SK-N-SH (cell line): ENCODE measurements around the gene ARHGAP36. TPM values are rescaled to one million over a fixed set of nuclear protein-coding genes. Genes with fewer than 3 reads are reported as not detected.

ENCODE experiments used
- CTCF ChIA-PET: fragments of 300-600, 350-600 bp; formaldehyde crosslinking; extraction: SDS; loops from one replicate; lab custom pipeline; 2021; lab: Yijun Ruan, JAX
- POLR2A ChIA-PET: fragments of 350-600 bp; sonication (Branson Sonifier 250); formaldehyde crosslinking; extraction: SDS; loops from one replicate; lab custom pipeline; 2020; ENCODE audit warnings: antibody characterized with exemption, inconsistent platforms; lab: Yijun Ruan, JAX
- DNase-seq: peaks from one replicate; pipeline ENCODE4 v3.0.0; 2012
- H2AFZ ChIP-seq: fragments of 200-600 bp; sonication (generic); 2 replicates; pipeline ENCODE4 v1.8.1; 2016; ENCODE audit warnings: antibody characterized with exemption, mild to moderate bottlenecking, low read depth
- H3F3A ChIP-seq: fragments of 200-600 bp; sonication (generic); replicated peaks from 2 replicates; pipeline ENCODE3; 2016; ENCODE audit warnings: antibody characterized with exemption, mild to moderate bottlenecking; ENCODE audit not compliant: insufficient read depth
- H3K27ac ChIP-seq, 2 experiments: fragments of 200-500 bp in 1 of 2; fragments of 200-600 bp in 1 of 2; sonication (Bioruptor generic) in 1 of 2; sonication (generic), shearing (Covaris generic) in 1 of 2; 2 replicates each; pipeline versions ENCODE4 v1.5.1 to v1.6.1; 2014 to 2016; ENCODE audit warnings: low read depth in 2 of 2, inconsistent platforms in 1 of 2, low read length in 1 of 2, mild to moderate bottlenecking in 1 of 2, mixed read lengths in 1 of 2
- H3K27me3 ChIP-seq: fragments of 200-600 bp; sonication (generic), shearing (Covaris generic); 2 replicates; pipeline ENCODE4 v1.6.1; 2016; ENCODE audit warnings: mixed run types; ENCODE audit not compliant: insufficient read depth
- H3K36me3 ChIP-seq, 2 experiments: fragments of 200-500 bp in 1 of 2; fragments of 200-600 bp in 1 of 2; sonication (Bioruptor generic) in 1 of 2; sonication (generic) in 1 of 2; replicated peaks in 1 of 2; 2 replicates each; pipeline versions ENCODE3 to v1.5.1; 2014 to 2016; ENCODE audit warnings: low read length in 1 of 2, mild to moderate bottlenecking in 1 of 2; ENCODE audit not compliant: insufficient read depth in 2 of 2, control insufficient read depth in 1 of 2
- H3K4me1 ChIP-seq, 2 experiments: fragments of 200-500 bp in 1 of 2; fragments of 200-600 bp in 1 of 2; sonication (Bioruptor generic) in 1 of 2; sonication (generic), shearing (Covaris generic) in 1 of 2; 2 replicates each; pipeline versions ENCODE4 v1.5.1 to v1.6.1; 2014 to 2016; ENCODE audit warnings: low read depth in 1 of 2, low read length in 1 of 2, mixed run types in 1 of 2; ENCODE audit not compliant: insufficient read depth in 2 of 2, control insufficient read depth in 1 of 2
- H3K4me2 ChIP-seq: fragments of 200-600 bp; sonication (generic), shearing (Covaris generic); 2 replicates; pipeline ENCODE4 v1.6.1; 2017; ENCODE audit warnings: mixed run types
- H3K4me3 ChIP-seq, 2 experiments: fragments of 200-500 bp in 1 of 2; fragments of 200-600 bp in 1 of 2; sonication (Bioruptor generic) in 1 of 2; sonication (generic), shearing (Covaris generic) in 1 of 2; 2 replicates each; pipeline versions ENCODE4 v1.5.1 to v1.8.1; 2014 to 2016; ENCODE audit warnings: low read depth in 2 of 2, inconsistent platforms in 1 of 2, low read length in 1 of 2, mild to moderate bottlenecking in 1 of 2, mixed read lengths in 1 of 2, moderate library complexity in 1 of 2
- H3K79me2 ChIP-seq: fragments of 200-600 bp; sonication (generic); 2 replicates; pipeline ENCODE4 v1.8.1; 2017; ENCODE audit warnings: mild to moderate bottlenecking; ENCODE audit not compliant: insufficient read depth
- H3K9ac ChIP-seq: fragments of 200-600 bp; sonication (generic); 2 replicates; pipeline ENCODE4 v1.6.1; 2017; ENCODE audit warnings: mixed run types
- H3K9me2 ChIP-seq: fragments of 200-600 bp; sonication (generic); 2 replicates; pipeline ENCODE4 v1.6.1; 2017; ENCODE audit warnings: mixed run types
- H3K9me3 ChIP-seq: fragments of 200-600 bp; sonication (generic); 2 replicates; pipeline ENCODE4 v1.6.1; 2017; ENCODE audit warnings: mixed run types, mild to moderate bottlenecking, moderate library complexity
- H4K20me1 ChIP-seq: fragments of 200-600 bp; sonication (generic); 2 replicates; pipeline ENCODE4 v1.6.1; 2017; ENCODE audit warnings: mild to moderate bottlenecking, mixed run types; ENCODE audit not compliant: insufficient read depth
- RAD21 ChIP-seq: IDR thresholded peaks from 2 replicates; pipeline ENCODE4 v1.6.1; 2012; ENCODE audit warnings: mild to moderate bottlenecking, low read length
- REST ChIP-seq: IDR thresholded peaks from 2 replicates; pipeline ENCODE4 v1.6.1; 2012; ENCODE audit warnings: mild to moderate bottlenecking, low read depth, low read length, moderate library complexity
- RFX5 ChIP-seq: IDR thresholded peaks from 2 replicates; pipeline ENCODE4 v1.6.1; 2012; ENCODE audit warnings: mild to moderate bottlenecking, improper control_type of control experiment, low read length
- TEAD4 ChIP-seq: IDR thresholded peaks from 2 replicates; pipeline ENCODE4 v1.4.0; 2012; ENCODE audit warnings: mild to moderate bottlenecking, borderline replicate concordance; ENCODE audit not compliant: insufficient read depth
- WGBS: methylation state at CpG from one replicate; pipeline ENCODE4 v1.1.6; 2017; ENCODE audit warnings: low lambda C conversion rate; 5-methylcytosine and 5-hydroxymethylcytosine counted together
- polyA plus RNA-seq, 3 experiments: library from polyadenylated mRNA; depleted of rRNA; stranded (reverse); fragments of >200 nt; gene quantifications; 2 replicates each; pipeline ENCODE4 v1.2.3, GENCODE V29; 2012
- TF ChIP-seq, protein P1 (sequence below): fragments of 200-600 bp; sonication (generic); IDR thresholded peaks from 2 replicates; pipeline ENCODE4 v1.6.1; 2017; ENCODE audit warnings: antibody characterized with exemption, mild to moderate bottlenecking, moderate library complexity

Gene ARHGAP36
- polyA plus RNA-seq, 1 of the 3 experiments (the other 2 are of a cell fraction): 0.23 TPM

DNA sequence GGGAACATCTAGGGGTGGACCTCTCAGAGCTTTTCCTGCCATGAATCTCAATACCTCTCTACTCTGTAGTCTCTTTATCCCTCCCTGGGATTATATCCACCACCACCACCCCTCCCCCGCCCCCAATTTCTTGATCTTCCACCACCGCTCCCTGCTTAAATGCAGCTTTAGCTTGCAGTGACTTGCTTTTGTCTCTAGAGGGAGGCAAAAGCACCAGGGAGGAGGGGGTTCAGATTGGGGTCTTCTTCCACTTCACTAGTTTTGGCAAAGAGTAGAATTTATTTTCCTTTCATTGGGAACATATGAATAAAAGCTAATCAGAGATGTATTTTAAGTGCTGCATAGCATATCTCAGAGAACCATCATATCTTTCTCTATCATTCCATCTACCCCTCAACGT is 5.5 kb downstream of the ARHGAP36 start:
- Histone ChIP-seq H3K4me2 (no peak overlapping the region), H3K27ac (no peak overlapping the region), H4K20me1 (no peaks in the 10 kb centered on the region), H3F3A (no peaks in the 10 kb centered on the region), H3K4me1 (no peaks in the 10 kb centered on the region; a peak in 1 of 4 replicates), H3K9me3 (no peaks in the 10 kb centered on the region), H3K27me3 (peaks cover 12% of the 10 kb centered on the region; the same call in 1 of the 2 replicates), H3K79me2 (no peaks in the 10 kb centered on the region), H2AFZ (no peak overlapping the region), H3K9ac (no peak overlapping the region), H3K9me2 (no peaks in the 10 kb centered on the region), H3K36me3 (no peaks in the 10 kb centered on the region), H3K4me3 (no peak overlapping the region)
- peak; percentile 49 for DNase-seq
- ChIA-PET POLR2A (no interaction called here), CTCF (interaction anchor here (0.7 to 1.6 kb wide), 6 partner anchors 12 to 570 kb away, joined by 3 to 4 read pairs (median 4); no protein-coding TSS in a partner anchor)
- 30% methylated on average over 3 of the region's 3 CpGs for WGBS
- TF ChIP-seq RAD21 (peak; percentile 32; the same call in 1 of the 2 replicates), REST (no peak), TEAD4 (no peak)
- TF ChIP-seq, protein P1, sequence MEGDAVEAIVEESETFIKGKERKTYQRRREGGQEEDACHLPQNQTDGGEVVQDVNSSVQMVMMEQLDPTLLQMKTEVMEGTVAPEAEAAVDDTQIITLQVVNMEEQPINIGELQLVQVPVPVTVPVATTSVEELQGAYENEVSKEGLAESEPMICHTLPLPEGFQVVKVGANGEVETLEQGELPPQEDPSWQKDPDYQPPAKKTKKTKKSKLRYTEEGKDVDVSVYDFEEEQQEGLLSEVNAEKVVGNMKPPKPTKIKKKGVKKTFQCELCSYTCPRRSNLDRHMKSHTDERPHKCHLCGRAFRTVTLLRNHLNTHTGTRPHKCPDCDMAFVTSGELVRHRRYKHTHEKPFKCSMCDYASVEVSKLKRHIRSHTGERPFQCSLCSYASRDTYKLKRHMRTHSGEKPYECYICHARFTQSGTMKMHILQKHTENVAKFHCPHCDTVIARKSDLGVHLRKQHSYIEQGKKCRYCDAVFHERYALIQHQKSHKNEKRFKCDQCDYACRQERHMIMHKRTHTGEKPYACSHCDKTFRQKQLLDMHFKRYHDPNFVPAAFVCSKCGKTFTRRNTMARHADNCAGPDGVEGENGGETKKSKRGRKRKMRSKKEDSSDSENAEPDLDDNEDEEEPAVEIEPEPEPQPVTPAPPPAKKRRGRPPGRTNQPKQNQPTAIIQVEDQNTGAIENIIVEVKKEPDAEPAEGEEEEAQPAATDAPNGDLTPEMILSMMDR: peak; percentile 44
- TF ChIP-seq, all 33 proteins: peak for 2

DNA sequence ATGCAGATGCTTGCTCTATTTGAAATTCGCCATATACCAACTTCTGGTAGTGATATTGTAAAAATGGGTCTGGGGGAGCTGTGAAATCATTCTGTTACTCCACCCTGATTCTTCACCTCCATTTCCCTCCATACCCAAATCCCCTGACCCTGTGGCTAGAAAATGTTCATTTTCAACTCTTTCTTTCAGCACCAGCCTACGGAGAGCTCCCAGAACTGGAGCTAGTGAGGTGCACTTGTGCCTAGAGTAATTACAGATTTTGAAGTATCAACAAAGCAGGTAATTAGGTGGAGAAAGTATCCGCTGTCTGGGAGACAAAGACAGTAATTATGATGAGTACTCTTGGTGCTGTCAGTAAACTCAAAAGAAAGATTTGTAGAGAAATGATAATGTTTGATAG is 8.1 kb downstream of the ARHGAP36 start:
- Histone ChIP-seq H3K9me2 (no peaks in the 10 kb centered on the region), H3K79me2 (no peaks in the 10 kb centered on the region), H3K9me3 (no peaks in the 10 kb centered on the region), H4K20me1 (no peaks in the 10 kb centered on the region), H2AFZ (no peak overlapping the region), H3K9ac (no peak overlapping the region), H3F3A (no peaks in the 10 kb centered on the region), H3K4me1 (no peaks in the 10 kb centered on the region; a peak in 1 of 4 replicates), H3K36me3 (no peaks in the 10 kb centered on the region), H3K4me3 (peak overlapping the region in 1 of 2 experiments; percentile 6; a peak in 1 of 4 replicates), H3K27ac (no peak overlapping the region), H3K27me3 (peaks cover 12% of the 10 kb centered on the region; the same call in 1 of the 2 replicates), H3K4me2 (no peak overlapping the region)
- 39% methylated on average over 3 of the region's 3 CpGs for WGBS
- ChIA-PET CTCF (interaction anchor here (1.4 to 1.5 kb wide), 4 partner anchors 10 to 611 kb away, joined by 3 read pairs; no protein-coding TSS in a partner anchor), POLR2A (no interaction called here)
- DNase-seq: no peak
- TF ChIP-seq RFX5 (no peak), REST (peak; percentile 89)
